Activated gamma-delta T cell treated with anti-CD3 and anti-CD28 coated beads, Interleukin-2, amount 50 U/mL, for 16 hours (primary cell): ENCODE results near the gene CALHM3.
"Not testable (repeated sequence)": the region's sequence is repeated elsewhere in the genome, so short reads cannot be mapped to it uniquely, and the experiment has no call there.

Source experiments
- DNase-seq: peaks from one replicate; pipeline ENCODE4 v3.0.0-alpha.2; 2020; ENCODE audit warnings: low read depth

Gene CALHM3, protein sequence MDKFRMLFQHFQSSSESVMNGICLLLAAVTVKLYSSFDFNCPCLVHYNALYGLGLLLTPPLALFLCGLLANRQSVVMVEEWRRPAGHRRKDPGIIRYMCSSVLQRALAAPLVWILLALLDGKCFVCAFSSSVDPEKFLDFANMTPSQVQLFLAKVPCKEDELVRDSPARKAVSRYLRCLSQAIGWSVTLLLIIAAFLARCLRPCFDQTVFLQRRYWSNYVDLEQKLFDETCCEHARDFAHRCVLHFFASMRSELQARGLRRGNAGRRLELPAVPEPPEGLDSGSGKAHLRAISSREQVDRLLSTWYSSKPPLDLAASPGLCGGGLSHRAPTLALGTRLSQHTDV

DNA sequence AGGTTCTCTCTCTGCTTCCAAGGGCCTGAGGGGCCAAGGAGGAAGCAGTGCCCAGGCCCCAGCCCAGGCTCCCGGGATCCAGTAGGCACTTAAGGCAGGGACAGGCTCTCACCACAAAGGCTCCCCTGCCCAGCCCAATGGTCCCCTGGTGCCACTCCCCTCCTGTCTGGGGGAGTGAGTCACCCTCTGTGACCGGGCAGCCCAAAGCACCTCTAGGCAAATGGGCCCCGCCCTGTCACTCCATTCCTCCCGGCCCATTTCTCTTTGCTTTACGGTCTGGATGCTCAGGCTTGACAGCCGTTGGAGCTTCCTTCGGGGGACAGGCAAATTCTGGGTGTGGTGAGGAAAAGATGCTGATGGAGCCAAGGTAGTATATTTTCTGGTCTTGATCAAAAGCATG, at the start of gene CALHM3:
Gene CALHM3 (minus strand): TSS at position 106 of the 400 bp plus-strand sequence. CDS start 208 bp downstream, outside the sequence.
- DNase-seq: no peak

DNA sequence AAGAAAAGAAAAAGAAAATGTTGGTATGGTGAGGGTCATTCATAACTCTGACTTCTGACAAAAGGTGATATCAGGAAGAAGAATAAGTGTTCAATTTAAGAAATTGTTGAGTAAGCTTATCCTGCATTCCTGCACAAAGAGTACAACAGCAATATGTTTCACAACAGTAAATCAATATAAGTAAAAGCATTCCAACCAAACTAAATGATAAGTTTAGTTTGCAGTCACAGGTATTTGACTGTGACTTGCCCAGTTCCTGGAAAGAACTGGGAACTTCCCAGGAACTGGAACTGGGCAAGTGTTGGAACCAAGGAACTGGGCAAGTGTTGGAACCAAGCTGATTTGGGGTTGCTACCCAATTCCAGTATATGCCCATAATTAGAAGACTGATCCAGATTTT, 49.5 kb upstream of the CALHM3 start:
- no peak for DNase-seq

DNA sequence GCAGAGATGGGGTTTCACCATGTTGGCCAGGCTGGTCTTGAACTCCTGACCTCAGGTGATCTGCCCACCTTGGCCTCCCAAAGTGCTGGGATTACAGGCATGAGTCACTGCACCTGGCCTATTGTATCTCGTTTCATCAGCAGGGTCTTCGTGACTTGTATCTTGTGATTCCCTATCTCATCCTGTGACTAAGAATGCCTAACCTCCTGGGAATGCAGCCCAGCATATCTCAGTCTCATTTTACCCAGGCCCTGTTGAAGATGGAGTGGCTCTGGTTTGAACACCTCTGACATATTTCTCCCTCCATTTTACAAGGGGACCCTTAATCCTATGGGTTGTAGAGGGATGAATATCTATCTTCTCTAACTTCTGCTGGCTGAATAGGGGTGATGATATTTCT, 48.4 kb upstream of the CALHM3 start:
- not testable (repeated sequence) for DNase-seq

DNA sequence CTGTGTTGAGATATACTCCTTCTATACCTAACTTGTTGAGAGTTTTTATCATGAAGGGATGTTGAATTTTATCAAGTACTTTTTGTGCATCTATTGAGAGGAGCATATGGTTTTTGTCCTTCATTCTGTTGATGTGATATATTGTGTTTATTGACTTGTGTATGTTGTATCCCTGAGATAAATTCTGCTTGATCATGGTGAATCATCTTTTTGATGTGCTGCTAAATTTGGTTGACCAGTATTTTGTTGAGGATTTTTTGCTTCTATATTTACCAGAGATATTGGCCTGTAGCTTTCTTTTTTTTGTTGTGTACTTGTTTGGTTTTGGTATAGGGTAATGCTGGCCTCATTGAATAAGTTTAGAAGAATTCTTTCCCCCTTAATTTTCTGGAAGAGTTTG, 46.9 kb upstream of the CALHM3 start:
- DNase-seq: no peak

DNA sequence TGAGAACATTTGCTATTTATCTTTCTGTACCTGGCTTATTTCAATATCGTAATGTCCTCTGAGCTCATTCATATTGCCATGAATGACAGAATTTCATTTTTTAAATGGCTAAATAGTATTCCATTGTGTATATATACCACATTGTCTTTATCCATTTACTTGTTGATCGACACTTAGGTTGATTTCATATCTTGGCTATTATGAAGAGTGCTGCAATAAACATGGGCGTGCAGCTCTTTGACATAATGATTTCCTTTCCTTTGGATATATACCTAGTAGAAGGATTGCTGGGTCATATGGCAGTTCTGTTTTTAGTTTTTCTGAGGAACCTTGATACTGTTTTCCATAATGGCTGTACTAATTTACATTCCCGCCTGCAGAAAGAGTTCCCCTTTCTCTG, 44.6 kb upstream of the CALHM3 start:
- no peak for DNase-seq

DNA sequence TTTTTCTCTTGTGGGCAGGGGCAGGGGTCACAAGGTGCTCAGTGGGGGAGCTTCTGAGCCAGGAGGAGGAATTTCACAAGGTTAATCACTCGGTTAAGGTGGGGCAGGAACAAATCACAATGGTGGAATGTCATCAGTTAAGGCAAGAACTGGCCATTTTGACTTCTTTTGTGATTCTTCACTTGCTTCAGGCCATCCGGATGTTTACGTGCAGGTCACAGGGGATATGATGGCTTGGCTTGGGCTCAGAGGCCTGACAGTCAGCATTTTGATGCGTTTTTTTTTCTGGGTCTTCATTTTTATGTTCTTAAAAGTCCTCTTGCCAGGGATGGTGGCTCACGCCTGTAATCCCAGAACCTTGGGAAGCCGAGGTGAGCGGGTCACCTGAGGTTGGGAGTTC, 43.0 kb upstream of the CALHM3 start:
- DNase-seq: not testable (repeated sequence)

DNA sequence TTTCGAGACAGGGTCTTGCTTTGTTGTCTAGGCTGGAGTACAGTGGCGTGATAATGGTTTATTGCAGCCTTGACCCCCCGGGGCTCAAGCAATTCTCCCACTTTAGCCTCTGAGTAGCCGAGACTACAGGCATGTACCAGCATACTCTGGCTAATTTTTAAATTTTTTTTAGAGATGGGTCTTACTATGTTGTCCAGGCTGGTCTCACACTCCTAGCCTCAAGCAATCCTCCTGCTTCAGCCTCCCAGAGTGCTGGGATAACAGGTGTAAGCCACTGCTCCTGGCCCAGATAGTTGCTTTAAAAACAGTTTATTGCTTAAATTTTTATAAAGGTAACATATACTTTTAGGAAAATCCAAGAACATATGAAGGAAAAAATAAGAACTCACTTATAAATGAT, 40.8 kb upstream of the CALHM3 start:
- no peak for DNase-seq

DNA sequence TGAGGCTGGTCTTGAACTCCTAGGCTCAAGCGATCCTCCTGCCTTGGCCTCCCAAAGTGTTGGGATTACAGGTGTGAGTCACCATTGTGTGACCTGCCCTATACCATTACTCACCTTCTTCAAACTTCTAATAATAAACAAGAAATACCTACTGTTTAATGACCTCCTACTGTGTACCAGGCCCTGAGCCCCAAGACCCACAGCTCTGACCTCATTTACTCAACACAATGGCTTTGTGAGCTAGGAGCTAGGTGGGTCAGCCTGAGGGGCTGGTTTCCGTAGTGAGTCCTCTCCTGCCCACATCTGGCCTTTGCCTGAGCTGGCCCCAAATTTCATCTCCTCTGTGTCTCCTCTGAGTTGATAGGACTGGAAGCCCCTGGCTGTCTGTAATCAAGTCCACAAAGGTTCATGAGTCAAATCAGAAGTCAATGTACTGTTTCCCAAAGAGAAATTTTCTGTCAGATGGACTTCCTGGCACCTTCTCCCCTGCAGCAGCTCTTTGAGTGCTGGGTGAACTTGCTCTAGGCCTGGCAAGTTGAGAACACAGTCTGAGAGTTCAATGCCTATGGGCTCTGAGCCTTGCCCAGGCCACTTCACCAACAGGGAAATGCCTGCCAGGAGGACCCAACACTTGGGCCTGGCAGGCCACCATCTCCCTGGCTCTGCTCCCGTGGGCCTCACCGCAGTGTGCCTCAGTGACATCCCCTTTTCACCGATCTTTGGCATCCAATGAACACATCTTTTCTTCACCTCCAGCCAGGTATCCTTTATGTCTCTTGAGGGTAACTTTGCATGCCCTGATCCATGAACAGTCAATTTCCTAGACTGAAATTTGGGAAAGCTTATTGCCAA, 38.4 kb upstream of the CALHM3 start:
- DNase-seq: no peak

DNA sequence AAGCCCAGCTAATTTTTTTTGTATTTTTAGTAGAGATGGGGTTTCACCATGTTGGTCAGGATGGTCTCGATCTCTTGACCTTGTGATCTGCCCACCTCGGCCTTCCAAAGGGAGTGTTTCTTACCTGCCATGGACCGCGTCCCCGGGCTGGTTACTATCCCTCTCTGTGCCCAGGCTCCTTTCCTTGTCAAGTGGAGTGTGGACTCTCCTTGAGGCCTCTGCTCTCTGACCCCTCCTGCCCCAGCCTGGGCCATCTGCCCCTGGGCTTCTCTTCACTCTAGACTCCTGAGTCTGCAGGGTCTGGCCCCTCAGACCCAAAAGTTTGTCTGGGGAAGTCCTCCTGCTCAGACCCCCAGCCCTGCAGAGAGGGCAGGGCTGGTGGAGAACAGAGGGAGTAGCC, 35.2 kb upstream of the CALHM3 start:
- DNase-seq: no peak

DNA sequence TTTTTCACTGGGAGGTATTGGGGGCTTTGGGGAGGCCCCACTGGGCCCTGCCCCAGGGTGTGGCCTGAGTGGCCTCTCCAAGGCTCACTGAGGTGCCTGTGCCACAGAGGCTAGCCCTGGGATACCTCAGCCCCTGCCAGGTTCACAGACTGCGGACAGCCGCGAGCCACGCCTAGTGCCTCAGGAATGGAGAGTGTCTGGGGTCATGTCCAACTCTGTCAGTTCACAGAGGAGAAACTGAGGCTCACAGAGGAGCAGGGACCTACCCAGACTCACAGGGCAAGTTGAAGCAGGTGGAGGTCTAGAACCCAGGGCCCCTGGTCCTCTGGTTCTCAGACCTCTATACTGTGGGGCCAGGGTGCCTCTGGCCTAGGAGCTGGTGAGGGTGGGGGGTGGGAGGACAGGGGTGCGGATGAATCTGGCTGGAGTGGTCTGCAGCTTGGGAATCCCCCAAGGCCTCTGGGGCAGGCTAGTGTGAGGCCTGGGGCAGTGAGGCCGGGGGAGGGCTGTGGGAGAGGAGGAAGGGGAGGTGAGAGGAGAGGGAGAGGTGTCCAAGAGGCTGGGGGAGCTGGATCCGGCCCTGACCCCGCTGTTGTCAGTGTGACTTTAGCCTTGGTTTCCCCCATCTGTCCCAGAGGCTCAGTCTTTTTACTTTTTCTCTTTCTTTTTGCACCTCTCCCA, 34.5 kb upstream of the CALHM3 start:
- DNase-seq: no peak

DNA sequence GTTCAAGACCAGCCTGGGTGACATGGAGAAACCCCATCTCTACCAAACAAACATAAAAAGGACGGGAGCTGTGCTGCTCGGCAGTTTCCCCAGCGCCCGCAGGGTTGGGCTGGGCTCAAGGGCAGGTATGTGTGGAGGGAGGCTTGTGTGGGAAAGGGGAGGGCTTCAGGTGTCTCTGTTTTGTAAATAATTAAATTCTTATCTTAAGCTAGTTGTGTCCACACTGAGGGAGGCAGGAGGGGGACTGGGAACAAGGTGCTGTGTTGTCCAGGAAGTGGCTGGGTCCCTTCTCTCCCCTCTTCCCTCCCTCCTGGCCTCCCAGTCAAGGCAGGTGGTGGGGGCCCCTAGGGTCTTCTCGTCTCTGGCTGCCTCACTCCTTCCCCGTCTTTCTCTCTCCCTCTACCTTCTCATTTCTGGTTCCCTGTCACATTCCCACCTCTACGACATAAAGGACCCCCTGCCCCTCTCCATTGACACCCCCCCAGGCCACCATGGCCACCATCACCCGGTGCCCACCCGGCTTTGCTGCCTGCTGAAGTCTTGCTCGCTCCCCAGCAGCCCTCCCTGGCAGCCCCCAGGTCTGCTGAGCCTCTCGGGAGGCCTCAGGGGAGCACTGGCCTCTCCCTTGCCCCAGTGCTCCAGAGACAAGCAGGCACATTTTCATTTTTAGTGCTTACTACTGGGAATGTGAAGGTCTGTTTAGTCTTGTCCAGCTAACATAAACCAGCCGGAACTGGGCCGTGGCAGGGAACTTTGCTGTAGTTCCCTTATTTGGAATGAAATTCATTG, 33.7 kb upstream of the CALHM3 start:
- no peak for DNase-seq

DNA sequence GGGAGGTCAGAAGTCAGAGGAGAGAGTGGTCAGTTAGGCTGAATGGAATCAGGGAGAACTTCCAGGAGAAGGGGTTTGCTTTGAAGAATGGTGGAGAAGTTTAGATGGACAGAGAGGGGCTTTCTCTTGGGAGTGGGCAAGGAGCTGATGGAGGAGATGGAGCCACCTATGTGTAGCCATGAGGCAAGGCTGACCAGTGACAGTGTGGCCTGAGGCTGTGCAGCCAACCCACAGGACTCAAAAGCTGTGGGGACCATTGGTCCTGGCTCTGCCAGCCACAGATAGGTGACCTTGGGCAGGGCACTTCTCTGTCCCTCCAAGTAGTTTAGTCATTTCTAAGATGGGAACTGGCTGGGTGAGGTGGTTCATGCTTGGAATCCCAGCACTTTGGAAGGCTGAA, 33.1 kb upstream of the CALHM3 start:
- no peak for DNase-seq

DNA sequence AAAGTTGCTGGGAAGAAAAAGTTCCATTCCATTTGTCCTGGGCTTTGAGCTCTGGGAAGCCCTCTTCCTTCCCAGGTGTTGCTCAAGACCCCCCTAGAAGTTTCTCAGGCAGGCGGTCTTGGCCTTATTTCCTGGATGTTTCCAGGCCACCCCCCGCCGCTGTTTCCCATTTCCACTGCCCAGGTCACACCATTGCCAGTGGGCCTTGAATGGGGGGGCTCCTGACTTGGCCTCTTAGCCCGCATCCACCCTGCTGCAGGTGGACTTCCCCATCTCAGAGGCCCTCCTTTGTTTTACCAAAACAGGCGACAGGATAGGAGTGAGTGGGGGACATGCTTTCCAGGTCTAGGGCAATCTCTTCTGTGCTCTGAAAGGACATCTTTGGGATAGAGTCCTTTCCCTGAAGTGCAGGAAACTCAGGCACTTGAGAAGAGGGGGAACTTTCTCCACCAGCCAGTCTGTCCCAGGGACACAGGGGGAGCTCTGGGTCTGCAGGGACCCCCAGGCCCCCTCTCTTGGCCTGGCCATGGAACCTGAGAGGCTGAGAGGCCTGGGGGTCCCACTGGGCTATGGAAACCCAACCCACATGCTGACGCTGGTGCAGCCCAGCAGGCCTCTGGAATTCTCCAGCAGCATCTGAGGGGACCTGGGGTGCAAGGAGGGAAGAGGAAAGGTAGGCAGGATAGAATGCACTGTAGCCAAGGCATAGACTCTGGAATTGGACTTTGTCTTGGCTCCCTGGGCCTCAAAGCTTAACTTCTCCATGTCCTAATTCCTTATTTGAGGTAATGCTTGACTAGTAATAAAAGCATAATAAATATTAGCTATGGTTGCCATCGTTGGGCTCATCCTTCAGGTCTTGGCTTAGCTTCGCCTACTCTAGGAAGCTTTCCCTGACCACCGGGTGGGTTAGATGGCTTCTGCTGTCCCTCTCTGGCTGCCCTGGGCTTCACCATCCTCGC, 32.0 kb upstream of the CALHM3 start:
- DNase-seq: no peak

DNA sequence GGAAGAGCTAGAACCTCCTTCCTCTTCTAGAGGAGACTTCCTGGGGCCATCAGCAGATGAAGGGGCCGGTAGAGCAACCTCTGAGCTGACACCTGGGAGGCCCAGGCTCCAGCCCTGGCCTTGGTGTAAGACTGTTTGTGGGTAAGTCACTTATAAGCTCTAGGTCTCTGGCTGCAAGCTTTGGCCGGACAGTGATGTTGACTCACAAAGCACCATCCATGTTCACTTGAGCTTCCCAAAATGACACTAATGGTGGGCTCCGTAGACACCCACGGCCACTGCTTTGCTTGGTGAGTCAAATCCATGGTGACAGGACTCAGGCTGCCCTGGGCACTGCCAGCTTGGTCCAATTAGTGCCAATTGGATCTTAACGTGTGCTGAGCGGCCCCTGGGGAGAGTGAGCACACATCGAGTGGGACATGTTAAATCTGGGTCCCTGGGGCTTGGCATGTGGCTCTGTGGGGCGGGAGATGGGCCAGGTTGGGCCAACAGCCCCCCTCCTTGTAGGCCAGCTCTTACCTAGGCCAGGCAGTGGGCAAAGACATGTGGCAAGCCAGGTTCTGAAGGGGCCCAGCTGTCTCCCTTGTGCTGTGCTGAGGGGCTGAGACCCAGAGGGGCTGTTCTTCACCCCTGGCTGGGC, 31.1 kb upstream of the CALHM3 start:
- no peak for DNase-seq

DNA sequence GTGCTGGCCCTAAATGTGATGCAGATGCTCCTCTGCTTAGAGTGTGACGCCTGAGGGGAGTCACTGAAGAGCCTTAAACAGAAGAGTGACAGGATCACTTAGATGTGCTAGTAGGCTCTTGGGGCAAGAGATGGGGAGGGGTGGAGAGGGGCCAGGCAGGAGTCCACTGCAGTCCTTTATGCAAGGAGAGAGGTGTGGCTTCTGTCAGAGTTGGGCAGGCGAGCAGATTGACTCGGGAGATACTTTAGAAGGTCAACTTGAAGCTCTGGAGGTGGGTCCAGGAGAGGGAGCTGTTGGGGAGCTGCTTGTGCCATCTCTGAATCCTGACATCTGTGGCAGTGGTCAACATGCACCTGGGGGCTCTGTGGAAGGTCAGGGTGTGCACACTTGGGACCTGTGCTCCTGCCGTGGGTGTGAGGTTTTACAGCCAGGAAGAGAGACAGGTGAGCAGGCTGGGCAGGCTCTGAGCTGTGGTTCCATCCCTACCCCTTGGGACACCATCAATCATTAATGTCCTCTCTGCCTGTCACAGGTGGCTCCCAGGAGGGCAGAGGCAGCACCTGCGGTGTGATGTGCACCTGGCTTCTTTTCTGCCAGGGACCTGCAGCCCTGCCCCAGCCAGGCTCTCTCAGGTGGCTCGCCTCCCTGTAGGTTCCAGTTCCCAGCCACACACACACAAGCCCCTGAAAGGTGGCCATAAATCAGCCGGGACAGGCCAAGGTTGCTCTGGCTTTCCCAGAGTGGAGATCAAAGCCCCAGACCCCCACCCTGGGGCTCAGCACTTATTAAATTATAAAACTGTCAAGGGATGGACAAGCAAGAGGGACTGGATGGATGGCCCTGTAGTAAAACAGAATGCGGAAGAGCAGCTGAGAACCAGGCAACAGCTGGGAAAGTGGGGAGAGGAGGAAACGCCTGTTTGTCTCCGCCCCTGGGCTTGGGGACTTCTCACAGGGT, 28.5 kb upstream of the CALHM3 start:
- no peak for DNase-seq

DNA sequence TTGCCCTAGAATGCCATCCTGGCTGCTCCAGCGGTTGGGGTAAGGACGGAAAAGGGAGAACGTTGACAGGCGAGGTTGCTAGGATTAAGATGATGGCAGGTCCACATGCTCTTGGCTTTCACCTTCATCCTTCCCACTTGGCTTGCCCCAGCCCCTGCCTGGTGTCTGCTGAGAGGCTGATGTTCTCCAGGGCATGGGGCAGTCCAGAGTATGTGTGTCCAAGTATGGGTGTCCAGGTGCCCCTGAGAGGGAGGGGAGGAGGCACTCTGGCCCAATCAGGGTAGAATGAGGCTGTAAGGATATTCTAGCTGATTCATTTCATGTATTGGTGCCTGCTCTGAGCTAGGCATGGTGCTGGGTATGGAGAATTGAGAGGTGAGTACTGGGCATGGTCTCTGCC, 27.0 kb upstream of the CALHM3 start:
- DNase-seq: no peak

DNA sequence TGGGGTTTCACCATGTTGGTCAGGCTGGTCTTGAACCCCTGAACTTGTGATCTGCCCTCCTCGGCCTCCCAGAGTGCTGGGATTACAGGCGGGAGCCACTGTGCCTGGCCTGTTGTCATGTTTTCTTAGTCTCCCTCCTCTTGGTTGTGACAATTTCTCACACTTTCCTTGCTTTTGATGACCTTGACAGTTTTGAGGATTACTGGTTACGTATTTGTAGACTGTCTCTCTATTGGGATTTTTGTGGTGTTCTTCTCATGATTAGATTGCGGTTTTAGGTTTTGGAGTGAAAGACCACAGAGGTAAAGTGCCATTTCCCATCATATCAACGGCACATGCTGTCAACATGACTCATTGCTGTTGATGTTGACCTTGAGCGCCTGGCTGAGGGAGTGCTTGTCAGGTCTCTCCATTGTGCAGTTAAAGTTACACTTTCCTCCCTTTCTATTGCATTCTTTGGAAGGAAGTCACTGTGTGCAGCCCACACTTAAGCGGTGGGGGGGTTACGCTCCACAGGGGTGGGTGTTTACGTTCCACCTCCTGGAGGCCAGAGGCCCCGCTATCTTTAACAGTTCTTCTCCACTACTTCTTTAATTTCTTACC, 25.2 kb upstream of the CALHM3 start:
- peak; percentile 10 for DNase-seq

DNA sequence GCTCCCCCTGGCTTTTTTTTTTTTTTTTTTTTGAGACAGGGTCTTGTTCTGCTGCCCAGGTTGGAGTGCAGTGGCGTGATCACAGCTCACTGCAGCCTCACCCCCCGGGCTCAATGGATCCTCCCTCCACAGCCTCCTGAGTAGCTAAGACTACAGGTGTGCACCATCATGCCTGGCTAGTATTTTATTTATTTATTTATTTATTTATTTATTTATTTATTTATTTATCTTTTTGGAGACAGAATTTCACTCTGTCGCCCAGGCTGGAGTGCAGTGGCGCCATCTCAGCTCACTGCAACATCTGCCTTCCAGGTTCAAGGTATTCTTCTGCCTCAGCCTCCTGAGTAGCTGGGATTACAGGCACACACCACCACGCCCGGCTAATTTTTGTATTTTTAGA, 24.7 kb upstream of the CALHM3 start:
- not testable (repeated sequence) for DNase-seq
